NCI-H82 treated with DMSO at 0.1 percent for 48 hours (cell line): ENCODE results near the gene LBHD1.
"Not testable (repeated sequence)": the region's sequence is repeated elsewhere in the genome, so short reads cannot be mapped to it uniquely, and the experiment has no call there.

Experiments
- DNase-seq: peaks from one replicate; lab custom pipeline; 2025; ENCODE audit not compliant: unreplicated experiment; lab: John Stamatoyannopoulos, UW

The LBHD1 gene

DNA sequence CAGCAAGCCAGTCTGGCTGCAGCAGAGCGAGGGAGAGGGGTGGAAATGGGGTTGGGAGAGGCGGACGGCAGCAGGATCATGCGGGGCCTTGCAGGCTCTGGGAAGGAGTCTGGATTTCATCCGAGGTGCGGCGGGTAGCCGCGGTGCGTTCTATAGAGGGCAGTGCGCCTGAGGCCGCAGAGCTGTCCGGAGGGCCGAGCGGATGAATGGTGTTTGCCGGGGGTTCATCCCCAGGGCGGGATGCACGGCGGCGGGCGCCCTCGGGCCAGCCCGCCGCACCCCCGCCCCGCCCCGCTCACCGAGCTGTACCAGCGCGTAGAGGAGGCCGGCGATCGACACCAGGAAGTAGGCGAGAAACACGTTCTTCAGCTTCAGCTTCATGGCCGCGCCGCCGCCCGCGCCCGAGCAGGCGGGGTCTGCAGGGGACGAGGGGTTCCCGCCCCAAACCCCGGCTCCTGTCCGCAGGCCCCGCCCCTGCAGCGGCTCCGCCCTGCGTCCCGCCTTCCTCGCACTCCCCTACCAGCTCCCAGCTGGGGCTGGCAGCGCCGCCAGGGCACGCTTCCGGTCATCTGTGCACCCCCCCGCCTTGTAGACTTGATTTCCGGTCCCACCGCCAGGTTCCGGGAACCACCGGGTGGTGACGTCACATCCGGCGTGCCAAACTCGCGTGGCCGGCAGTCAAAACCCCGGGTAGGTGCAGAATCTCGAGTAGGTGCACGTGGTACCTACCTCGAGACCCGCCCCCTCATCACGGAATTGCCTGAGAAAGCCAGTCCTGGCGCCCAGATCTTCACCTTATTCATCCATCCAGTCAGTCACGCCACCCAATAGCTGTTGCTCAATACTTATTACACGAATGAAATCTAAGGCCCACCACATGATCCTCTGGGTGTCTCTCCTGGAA is 50.2 kb downstream of the LBHD1 start, which contains the start of gene B3GAT3:
Gene B3GAT3, minus strand, starts transcription at position 420 of the 904 bp plus-strand sequence. Its CDS starts 39 bp downstream, at position 381.
- peak; percentile 87 for DNase-seq

DNA sequence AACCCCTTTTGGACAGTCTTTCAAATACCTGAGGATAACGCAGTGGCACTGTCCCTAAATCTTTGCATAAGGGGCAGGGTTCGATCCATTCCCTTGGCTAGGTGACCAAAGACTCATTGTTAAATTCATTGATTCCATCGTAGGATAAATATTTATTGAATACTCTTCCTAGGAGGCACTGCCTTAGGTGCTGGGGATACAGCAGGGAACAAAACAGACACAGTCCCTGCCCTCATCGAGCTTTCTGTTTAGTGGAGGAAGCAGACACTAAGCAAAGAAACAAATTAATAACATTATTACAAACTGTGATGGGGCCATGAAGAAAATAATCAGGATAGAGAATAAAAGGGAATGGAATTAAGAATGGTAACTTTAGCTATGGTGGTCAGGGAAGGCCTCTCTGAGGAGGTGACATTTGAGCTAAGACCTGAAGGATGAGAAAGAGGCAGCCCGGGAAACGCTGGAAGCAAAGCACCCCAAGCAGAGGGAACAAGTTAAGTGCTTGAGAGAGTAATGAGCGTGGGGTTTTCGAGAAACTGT is 51.0 kb downstream of the LBHD1 start:
- no peak for DNase-seq

DNA sequence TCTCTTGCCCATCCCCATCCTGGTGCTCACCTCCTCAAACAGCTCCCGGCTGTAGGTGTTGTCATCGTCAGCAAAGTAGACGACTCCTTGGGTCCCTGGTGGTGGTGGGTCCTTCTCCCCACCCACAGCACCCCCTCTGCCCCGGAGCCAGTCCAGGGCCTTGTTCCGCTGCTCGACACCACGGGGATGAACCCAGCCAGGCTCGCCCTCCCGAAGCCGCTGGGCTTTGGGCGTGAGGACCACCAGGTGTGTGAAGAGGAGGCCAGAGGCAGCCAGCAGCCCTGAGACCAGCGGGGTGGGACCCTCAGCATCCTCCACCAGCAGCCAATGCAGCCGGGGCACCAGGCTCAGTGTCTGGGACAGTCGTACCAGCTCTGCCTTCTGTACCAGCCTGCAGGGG is 55.1 kb downstream of the LBHD1 start:
- not testable (repeated sequence) for DNase-seq

DNA sequence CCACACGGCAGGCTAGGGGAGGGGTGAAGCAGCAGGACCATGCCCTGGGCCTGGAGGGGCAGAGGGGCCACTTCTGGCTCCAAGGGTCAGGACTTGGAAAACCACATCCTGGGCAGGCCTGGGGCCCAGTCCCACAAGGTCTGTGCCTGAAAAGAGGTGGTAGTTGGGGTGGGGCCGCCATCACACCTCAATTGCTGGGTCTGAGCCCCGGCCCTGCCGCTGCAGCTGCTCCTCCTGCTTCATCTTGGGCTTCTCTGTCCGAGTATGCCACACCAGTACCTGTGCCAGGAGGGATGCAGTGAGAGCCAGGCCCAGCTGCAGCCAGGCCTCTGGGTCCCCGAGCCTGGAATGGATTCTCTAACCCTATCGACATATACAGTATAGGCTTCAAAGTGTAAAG is 56.5 kb downstream of the LBHD1 start:
- no peak for DNase-seq

DNA sequence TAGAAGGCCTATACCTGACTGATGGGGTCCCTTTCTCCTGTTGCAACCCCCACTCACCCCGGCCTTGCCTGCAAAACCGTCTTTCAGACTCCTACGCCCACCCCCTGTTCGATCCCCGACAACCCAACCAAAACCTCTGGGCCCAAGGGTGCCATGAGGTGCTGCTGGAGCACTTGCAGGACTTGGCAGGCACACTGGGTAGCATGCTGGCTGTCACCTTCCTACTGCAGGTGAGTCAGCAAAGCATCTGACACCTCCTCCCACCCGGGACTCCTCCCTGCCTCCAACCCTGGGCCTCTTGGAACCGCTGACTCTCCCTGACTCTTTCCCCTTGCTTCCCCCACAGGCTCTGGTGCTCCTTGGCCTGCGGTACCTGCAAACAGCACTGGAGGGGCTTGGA is 57.8 kb downstream of the LBHD1 start:
- DNase-seq, result no peak

DNA sequence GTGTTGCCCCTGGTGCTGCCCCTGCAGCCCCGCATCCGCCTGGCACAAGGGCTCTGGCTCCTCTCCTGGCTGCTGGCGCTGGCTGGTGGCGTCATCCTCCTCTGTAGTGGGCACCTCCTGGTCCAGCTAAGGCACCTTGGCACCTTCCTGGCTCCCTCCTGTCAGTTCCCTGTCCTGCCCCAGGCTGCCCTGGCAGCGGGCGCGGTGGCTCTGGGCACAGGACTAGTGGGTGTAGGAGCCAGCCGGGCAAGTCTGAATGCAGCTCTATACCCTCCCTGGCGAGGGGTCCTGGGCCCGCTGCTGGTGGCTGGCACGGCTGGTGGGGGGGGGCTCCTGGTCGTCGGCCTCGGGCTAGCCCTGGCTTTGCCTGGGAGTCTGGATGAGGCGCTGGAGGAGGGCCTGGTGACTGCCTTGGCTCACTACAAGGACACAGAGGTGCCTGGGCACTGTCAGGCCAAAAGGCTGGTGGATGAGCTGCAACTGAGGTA is 58.7 kb downstream of the LBHD1 start:
- no peak for DNase-seq
